Prostate gland (tissue), 2 donors: ENCODE measurements around the gene RAD23B. TPM values are rescaled to one million over a fixed set of nuclear protein-coding genes. Genes with fewer than 3 reads are reported as not detected.
"Not testable (repeated sequence)": the region's sequence is repeated elsewhere in the genome, so short reads cannot be mapped to it uniquely, and the experiment has no call there.

Experiments used
- DNase-seq: peaks from one replicate; pipeline ENCODE4 v3.0.0-alpha.2; 2019; ENCODE audit warnings: low spot score
- H3K27ac ChIP-seq, 2 donors: fragments of 200-600 bp; sonication (generic); 2 replicates each; pipeline ENCODE4 v1.5.1; 2017 to 2019
- H3K27me3 ChIP-seq: fragments of 200-600 bp; sonication (generic); replicated peaks from 2 replicates; pipeline ENCODE4 v1.5.1; 2019; ENCODE audit not compliant: insufficient read depth
- H3K36me3 ChIP-seq, 2 donors: fragments of 200-600 bp; sonication (generic); 1 replicate in 1 of 2; 2 replicates in 1 of 2; pipeline versions ENCODE4 v1.5.1 to v1.8.1; 2017 to 2019
- H3K4me1 ChIP-seq: fragments of 200-600 bp; sonication (generic); replicated peaks from 2 replicates; pipeline ENCODE4 v1.5.1; 2019
- H3K4me3 ChIP-seq, 2 donors: fragments of 200-600 bp; sonication (generic); 2 replicates each; pipeline ENCODE4 v1.5.1; 2017 to 2019
- H3K9me3 ChIP-seq: fragments of 200-600 bp; sonication (generic); 2 replicates; pipeline ENCODE4 v1.5.1; 2017
- CTCF ChIP-seq, 4 experiments: fragments of 200-600 bp in 2 of 4; fragments of 450-650 bp in 2 of 4; sonication (generic) in 2 of 4; IDR thresholded peaks; 1 replicate in 3 of 4; 2 replicates in 1 of 4; pipeline ENCODE4 v1.5.1; 2016 to 2019; ENCODE audit warnings: antibody characterized with exemption in 4 of 4, mild to moderate bottlenecking in 2 of 4, moderate library complexity in 2 of 4
- POLR2A ChIP-seq: fragments of 450-650 bp; IDR thresholded peaks from one replicate; pipeline ENCODE4 v1.6.1; 2016; ENCODE audit warnings: antibody characterized with exemption, mild to moderate bottlenecking
- POLR2AphosphoS5 ChIP-seq: sonication (generic); formaldehyde crosslinking; IDR thresholded peaks from one replicate; pipeline ENCODE4 v1.6.1; 2017; ENCODE audit warnings: antibody characterized with exemption
- WGBS: methylation state at CpG from one replicate; pipeline ENCODE4 v1.1.5; 2018; 5-methylcytosine and 5-hydroxymethylcytosine counted together
- intact Hi-C: fragments of 100-400 bp; cut with DNase I; formaldehyde crosslinking; loops from one replicate; pipeline ENCODE4 v1.14.2; 2022
- total RNA-seq, 2 donors: library from RNA; depleted of rRNA; stranded (reverse); fragments of >200 nt; gene quantifications; one replicate each; pipeline ENCODE4 v1.1.0, GENCODE V29; 2016

RAD23B gene
- total RNA-seq, 2 donors from 2014 or later = 92.3 to 111 TPM

GRCh38 chr9:107295995-107296394, 12.9 kb downstream of the RAD23B start:
- intact Hi-C loops = no loop called here
- H3K4me1 ChIP-seq = no peaks in the 10 kb centered on the region

GRCh38 chr9:107296592-107296991, 13.5 kb downstream of the RAD23B start:
- H3K27me3 ChIP-seq, H3K9me3 ChIP-seq, DNase-seq, intact Hi-C loops, H3K27ac ChIP-seq, H3K36me3 ChIP-seq, H3K4me1 ChIP-seq, H3K4me3 ChIP-seq: not testable (repeated sequence)
- WGBS = 93% methylated on average over 8 of the region's 8 CpGs

More at GRCh38 chr9:107295995-107296394, 12.9 kb downstream of the RAD23B start:
- TF ChIP-seq POLR2A (no peak), POLR2AphosphoS5 (no peak), CTCF (IDR thresholded peaks at IDR 0.05) (no peak)
- H3K4me3 ChIP-seq = no peak overlapping the region
- WGBS = 27% methylated on average over 1 of the region's 1 CpG
- H3K36me3 ChIP-seq = no peaks in the 10 kb centered on the region
- H3K27me3 ChIP-seq = no peaks in the 10 kb centered on the region
- DNase-seq = no peak
- H3K9me3 ChIP-seq = no peaks in the 10 kb centered on the region
- no peak overlapping the region for H3K27ac ChIP-seq

- H3K27ac ChIP-seq = no peak overlapping the region
- no peak overlapping the region for H3K4me3 ChIP-seq
- H3K27me3 ChIP-seq = no peaks in the 10 kb centered on the region
- DNase-seq = no peak
- H3K4me1 ChIP-seq = no peaks in the 10 kb centered on the region
- WGBS = 31% methylated on average over 1 of the region's 1 CpG
- intact Hi-C loops = no loop called here
- no peaks in the 10 kb centered on the region for H3K36me3 ChIP-seq
- TF ChIP-seq POLR2AphosphoS5 (no peak), POLR2A (no peak), CTCF (IDR thresholded peaks at IDR 0.05) (no peak)
- H3K9me3 ChIP-seq = no peaks in the 10 kb centered on the region
These were observed 16.4 kb downstream of the RAD23B start for GRCh38 chr9:107299437-107299836.

- no peaks in the 10 kb centered on the region for H3K9me3 ChIP-seq
- TF ChIP-seq POLR2AphosphoS5 (no peak), CTCF (IDR thresholded peaks at IDR 0.05) (no peak), POLR2A (no peak)
- H3K27ac ChIP-seq = no peak overlapping the region
- 94% methylated on average over 2 of the region's 2 CpGs for WGBS
- H3K4me3 ChIP-seq = no peak overlapping the region
- no peaks in the 10 kb centered on the region for H3K4me1 ChIP-seq
- no peaks in the 10 kb centered on the region for H3K27me3 ChIP-seq
- peaks cover 0 to 10% of the 10 kb centered on the region in 2 donors for H3K36me3 ChIP-seq
- no peak for DNase-seq
- intact Hi-C loops = no loop called here
These were observed 23.2 kb downstream of the RAD23B start for GRCh38 chr9:107306308-107306707.

- H3K4me1 ChIP-seq = no peaks in the 10 kb centered on the region
- peaks cover 0 to 10% of the 10 kb centered on the region in 2 donors for H3K36me3 ChIP-seq
- no peaks in the 10 kb centered on the region for H3K9me3 ChIP-seq
- no peak for TF ChIP-seq CTCF (IDR thresholded peaks at IDR 0.05)
- no peak for TF ChIP-seq POLR2AphosphoS5
- no peak for TF ChIP-seq POLR2A
- WGBS = 81% methylated on average over 1 of the region's 1 CpG
- DNase-seq = no peak
- H3K27me3 ChIP-seq = no peaks in the 10 kb centered on the region
- no peak overlapping the region for H3K4me3 ChIP-seq
- intact Hi-C loops = no loop called here
- no peak overlapping the region for H3K27ac ChIP-seq
These were observed 24.3 kb downstream of the RAD23B start for GRCh38 chr9:107307331-107307730.
